Fibroblast of pulmonary artery (primary cell): ENCODE results near the gene PTPMT1.
A peak's percentile ranks its signal among the peaks of the same experiment; 100 is the strongest.

ENCODE experiments used
- DNase-seq: peaks from one replicate; pipeline ENCODE4 v3.0.0-alpha.2; 2010; ENCODE audit warnings: low read depth
- H3K4me3 ChIP-seq: replicated peaks from 2 replicates; pipeline ENCODE4 v1.5.1; 2011; ENCODE audit warnings: low read depth, mild to moderate bottlenecking, control low read depth, low read length, moderate library complexity
- TF ChIP-seq, protein P1 (sequence below): IDR thresholded peaks from 2 replicates; pipeline ENCODE4 v1.5.1; 2011; ENCODE audit warnings: mild to moderate bottlenecking, control low read depth, low read length, inconsistent platforms; ENCODE audit errors: missing control alignments

PTPMT1 gene

DNA sequence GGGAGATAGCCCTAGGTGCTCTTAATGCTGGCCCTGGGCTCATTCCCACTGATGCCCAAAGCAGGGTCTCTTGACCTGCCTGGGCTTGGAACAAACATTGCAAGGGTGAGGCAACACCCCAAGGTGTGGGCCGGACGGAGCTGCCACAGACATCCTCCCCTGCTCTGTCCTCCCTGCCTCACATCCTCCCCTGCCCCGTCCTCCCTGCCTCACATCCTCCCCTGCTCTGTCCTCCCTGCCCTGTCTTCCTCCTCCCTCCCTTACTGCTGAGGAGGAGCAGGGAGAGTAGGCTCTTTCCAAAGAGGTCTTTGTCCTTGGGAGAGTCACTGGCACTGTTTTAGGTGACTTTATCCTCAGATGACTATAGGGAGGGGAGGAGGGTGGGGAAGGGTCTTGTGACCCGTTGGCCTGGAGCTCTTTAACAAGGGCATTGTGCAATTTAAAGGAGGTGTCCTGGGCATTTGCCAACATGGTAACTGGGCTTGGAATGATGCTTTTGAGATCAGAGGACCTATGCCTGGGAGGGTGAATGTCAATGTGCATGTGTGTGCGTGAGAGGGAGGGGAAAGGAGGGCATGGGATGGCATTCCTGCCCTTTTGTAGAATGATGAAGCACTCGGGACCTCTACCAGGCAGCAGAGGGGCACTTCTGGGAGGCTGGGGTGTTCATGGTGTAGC is 21.8 kb downstream of the PTPMT1 start:
- no peak for DNase-seq
- TF ChIP-seq, protein P1, sequence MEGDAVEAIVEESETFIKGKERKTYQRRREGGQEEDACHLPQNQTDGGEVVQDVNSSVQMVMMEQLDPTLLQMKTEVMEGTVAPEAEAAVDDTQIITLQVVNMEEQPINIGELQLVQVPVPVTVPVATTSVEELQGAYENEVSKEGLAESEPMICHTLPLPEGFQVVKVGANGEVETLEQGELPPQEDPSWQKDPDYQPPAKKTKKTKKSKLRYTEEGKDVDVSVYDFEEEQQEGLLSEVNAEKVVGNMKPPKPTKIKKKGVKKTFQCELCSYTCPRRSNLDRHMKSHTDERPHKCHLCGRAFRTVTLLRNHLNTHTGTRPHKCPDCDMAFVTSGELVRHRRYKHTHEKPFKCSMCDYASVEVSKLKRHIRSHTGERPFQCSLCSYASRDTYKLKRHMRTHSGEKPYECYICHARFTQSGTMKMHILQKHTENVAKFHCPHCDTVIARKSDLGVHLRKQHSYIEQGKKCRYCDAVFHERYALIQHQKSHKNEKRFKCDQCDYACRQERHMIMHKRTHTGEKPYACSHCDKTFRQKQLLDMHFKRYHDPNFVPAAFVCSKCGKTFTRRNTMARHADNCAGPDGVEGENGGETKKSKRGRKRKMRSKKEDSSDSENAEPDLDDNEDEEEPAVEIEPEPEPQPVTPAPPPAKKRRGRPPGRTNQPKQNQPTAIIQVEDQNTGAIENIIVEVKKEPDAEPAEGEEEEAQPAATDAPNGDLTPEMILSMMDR = no peak
- H3K4me3 ChIP-seq = no peak overlapping the region

DNA sequence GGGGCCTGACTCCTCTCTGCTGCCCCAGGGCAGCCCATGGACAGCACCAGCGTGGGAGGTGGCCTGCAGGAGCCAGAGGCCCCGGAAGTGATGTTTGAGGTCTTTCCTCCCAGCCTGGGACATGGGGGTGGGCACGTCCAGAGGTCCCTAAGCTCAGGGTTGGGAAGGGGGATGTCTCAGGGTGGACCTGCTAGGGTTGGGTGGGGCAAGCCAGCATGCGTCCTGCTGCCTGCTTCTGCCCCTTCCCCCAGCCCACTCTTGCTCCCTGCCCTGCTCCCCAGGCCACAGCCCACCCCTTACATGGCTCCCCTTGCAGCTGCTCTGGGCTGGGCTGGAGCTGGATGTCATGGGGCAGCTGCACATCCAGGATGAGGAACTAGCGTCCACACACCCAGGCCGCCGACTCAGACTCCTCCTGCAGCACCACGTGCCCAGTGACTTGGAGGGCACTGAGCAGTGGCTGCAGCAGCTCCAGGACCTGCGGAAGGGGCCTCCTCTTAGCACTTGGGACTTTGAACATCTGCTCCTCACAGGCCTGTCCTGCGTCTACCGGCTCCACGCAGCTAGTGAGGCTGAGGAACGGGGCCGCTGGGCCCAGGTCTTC is 22.4 kb downstream of the PTPMT1 start:
- no peak overlapping the region for H3K4me3 ChIP-seq

DNA sequence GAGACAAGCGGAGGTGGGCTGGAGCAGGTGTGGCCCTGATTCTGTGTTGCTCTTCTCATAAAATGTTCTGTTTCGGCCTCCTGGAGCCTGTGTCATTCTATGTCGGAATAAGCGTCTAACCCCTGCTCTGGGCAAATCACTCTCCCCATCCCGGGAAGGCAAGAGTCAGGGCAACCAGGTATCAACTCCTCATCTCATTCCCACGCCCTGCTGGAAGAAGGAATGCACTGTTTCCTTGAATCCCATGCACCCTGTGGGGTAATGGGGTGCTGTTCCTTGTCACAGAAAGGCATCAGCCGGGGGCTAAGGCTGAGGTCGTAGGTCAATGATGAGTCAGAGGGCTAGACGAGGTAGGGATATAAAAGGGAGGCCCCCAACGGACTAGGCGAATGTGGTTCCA is 23.7 kb downstream of the PTPMT1 start:
- no peak overlapping the region for H3K4me3 ChIP-seq
- DNase-seq = no peak
- TF ChIP-seq, protein P1 = no peak

More for the DNA sequence above, 22.4 kb downstream of the PTPMT1 start:
- TF ChIP-seq, protein P1 = no peak
- no peak for DNase-seq

DNA sequence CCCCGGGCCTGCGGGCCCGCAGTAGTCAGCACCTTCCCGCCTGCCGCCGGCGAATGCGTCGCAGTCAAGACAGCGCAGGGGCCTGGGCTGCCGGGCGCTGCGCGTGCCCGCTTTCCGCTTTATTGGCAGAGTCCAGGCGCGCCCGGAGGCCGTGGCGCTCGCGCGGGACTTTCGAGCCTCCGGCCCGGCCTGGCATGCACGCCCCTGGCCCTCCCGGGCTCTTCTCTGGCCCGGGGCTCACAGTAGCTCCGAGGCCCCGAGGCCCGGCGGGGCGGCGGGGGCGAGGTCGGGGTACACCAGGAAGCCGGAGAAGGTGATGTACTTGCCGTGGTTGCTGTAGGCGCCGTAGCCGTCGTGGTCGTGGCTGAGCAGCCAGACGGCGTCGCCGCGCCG is 24.2 kb downstream of the PTPMT1 start:
- DNase-seq = no peak
- TF ChIP-seq, protein P1 = no peak
- H3K4me3 ChIP-seq = peak overlapping the region; percentile 11

DNA sequence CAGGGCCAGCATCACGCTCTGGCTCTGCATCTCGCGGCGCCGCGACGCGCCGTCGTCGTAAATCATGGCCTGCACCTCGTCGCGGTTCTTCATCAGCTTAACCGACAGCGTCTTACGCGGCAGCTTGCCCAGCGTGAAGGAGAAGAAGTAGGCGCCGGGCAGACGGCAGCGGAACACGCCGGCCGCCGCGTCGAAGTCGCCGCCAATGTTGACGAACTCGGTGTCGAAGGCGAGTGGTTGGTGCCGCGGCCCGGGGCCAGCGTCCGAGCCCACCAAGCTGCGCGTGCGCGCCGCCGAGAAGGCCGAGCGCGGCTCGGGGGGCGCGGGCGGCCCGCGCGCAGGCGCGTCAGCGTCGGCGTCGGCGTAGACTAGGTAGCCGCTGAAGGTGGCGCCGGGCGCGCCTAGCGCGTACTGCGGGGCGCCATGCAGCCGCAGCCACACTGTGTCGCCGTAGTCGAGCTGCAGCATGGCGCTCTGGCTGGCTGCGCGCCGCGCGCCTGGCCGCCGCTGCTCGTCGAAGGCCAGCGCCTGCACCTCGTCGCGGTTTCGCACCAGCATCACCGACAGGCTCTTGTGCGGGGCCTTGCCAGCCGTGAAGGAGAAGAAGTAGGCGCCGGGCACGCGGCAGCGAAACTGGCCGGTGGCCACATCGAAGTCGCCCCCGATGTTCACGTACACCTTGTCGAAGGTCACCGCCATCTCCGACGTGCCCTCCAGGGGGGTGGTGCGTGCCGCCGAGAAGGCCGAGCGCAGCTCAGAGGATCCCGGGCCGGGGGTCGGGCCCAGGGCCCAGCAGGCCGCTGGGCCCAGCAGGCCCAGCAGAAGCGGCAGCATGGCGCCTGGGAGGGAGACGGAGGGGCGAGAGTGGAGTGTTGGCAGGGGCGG is 24.8 kb downstream of the PTPMT1 start:
- H3K4me3 ChIP-seq = peak overlapping the region; percentile 11
- no peak for DNase-seq
- TF ChIP-seq, protein P1 = no peak

DNA sequence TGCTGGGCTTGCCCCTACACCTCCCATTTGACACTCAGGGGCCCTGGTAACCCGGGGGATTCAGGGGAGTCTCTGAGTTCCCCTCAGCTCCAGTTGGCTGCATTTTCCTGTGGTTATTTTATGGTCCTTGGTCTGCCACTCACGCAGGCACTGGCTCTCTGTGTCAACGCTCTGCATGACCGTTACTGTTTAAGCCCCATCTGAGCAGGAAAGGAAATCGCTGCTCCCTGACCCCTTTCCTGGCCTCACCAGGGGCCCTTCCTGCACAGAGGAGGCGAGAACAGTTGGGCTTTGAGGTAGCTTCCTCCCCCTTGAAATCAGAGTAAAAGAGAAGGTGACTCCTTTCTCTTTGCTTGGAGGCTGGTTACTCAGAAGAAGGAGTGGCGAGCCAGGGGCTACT is 26.4 kb downstream of the PTPMT1 start:
- no peak overlapping the region for H3K4me3 ChIP-seq
- DNase-seq = no peak
- TF ChIP-seq, protein P1 = no peak
